LNCaP clone FGC (cell line): ENCODE data around the gene TNFRSF25.

Experiments used
- DNase-seq: peaks from one replicate; pipeline ENCODE4 v3.0.0-alpha.2; 2011; ENCODE audit warnings: low read depth
- H3K4me3 ChIP-seq: 2 replicates; pipeline ENCODE4 v1.5.1; 2011; ENCODE audit warnings: mild to moderate bottlenecking, low read depth, low read length, control low read depth
- TF ChIP-seq, protein P1 (sequence below): IDR thresholded peaks from 2 replicates; pipeline ENCODE4 v1.5.1; 2012; ENCODE audit warnings: mild to moderate bottlenecking; ENCODE audit not compliant: control insufficient read depth, insufficient read depth; ENCODE audit errors: extremely low read depth

The TNFRSF25 gene

DNA sequence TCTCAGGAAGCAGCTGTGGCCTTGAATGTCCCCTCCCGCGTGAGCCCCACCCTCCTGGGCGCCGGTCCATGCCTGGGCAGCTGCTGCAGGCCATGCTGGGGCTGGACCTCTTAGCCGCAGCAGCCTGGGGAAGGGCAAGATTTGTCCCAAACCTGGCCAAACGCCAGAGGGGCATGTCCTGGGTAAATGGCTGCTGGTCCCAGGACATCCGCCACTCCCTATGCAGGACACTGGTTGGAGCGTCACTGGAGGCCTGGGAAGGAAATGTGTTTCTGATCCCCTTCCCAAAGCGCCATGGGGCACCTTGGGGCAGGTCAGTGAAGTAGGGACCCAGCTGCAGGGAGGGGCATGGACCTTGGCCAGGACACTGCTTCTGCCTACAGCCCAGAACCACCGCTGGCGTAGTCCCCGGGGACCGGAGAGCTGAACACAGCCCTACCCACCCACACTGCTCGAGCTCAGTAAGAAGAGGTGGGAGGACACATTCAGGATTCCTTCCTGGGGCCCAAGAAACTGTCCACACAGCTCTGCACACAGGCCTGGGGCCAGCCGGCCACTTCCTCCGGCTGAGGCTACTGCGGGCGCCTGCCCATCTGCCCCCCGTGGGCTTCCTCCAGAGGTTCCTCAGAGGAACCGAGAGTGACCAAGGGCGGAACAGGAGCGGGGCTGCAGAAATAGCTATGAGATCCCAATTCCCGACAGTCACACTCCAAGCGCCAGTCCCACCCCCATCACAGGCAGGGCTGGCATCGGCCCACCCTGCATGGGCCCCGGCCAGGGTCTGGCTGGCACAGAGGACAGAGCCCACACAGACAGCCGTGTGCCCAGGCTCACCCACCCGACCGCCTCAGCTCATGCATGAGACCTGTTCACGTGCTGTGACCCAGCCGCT lies 36.3 kb upstream of the TNFRSF25 start:
- TF ChIP-seq, protein P1, sequence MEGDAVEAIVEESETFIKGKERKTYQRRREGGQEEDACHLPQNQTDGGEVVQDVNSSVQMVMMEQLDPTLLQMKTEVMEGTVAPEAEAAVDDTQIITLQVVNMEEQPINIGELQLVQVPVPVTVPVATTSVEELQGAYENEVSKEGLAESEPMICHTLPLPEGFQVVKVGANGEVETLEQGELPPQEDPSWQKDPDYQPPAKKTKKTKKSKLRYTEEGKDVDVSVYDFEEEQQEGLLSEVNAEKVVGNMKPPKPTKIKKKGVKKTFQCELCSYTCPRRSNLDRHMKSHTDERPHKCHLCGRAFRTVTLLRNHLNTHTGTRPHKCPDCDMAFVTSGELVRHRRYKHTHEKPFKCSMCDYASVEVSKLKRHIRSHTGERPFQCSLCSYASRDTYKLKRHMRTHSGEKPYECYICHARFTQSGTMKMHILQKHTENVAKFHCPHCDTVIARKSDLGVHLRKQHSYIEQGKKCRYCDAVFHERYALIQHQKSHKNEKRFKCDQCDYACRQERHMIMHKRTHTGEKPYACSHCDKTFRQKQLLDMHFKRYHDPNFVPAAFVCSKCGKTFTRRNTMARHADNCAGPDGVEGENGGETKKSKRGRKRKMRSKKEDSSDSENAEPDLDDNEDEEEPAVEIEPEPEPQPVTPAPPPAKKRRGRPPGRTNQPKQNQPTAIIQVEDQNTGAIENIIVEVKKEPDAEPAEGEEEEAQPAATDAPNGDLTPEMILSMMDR: no peak
- DNase-seq: no peak
- H3K4me3 ChIP-seq: no peak overlapping the region

DNA sequence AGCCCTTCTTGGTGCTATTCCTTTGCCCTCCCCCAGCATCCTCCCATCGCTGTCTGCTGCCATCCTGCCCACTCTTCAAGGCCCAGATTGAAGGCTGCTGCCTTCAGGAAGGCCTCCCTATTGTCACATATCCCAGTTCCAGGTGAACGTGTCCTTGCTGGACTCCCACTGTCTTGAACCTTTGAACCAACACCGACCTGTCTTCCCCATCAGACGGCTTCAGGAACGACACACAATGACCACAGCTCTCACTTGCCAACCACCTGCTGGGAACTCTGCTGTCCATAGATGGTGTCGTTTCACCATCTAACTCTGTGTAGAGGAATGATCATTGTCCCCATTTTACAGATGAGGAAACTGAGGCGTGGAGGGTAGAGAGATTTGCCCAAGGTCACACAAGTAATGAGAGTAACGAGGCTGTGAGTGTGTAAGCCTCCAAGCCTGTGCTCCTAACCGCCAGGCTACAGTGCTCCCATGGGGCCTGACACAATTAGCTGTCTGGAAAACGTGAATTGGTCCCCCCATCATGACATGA lies 35.4 kb upstream of the TNFRSF25 start:
- DNase-seq: no peak
- H3K4me3 ChIP-seq: no peak overlapping the region
- TF ChIP-seq, protein P1: no peak

DNA sequence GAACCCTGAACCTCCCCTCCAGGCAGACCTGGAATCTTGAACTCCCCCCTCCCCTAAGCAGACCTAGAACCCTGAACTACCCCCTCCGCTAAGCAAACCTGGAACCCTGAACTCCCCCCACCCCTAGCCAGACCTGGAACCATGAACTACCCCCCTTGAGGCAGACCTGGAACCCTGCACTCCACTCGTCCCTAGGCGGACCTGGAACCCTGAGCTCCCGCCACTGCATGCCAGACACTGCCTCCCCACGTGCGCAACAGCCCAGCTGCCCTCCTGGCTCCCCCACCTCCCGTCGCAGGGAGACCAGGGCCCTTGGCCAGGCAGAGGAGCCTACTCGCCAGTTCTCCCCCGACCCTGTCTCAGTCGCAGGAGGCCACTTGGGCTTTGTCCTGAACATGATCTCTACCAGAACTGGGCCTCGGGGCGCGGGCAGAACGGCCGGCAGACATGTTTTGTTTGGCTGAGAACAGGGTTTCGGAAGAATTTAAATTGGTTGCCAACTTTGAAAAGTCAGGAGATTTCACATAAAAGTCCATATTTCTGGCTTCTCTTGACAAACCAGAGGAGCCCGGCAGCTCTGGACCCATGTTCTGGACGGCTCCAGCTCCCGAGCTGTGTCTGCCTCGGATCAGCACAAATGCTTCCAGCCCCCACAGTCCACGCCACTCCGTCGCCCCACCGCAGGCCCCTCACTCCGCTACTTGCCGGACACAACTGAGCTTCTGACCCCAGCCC lies 34.7 kb upstream of the TNFRSF25 start:
- H3K4me3 ChIP-seq: no peak overlapping the region

DNA sequence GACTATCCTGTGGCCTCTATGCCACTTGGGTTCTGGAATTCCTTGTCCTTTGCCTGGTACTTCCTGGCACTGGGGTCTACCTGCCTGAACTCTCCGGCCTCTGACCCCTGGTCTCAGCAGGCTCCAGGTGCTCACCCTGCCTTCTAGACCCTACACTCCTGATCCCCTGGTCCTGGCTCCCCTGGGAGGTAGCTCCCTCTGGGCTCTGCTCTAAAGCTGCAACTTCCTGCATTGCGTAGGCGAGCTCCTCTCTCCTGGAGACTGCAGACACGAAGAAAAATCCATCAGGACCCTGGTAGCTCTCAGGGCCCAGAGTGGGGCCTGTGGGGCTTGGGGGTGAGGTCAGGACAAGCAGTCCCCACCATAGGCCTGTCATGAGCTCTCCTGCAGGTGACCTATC lies 33.3 kb upstream of the TNFRSF25 start:
- TF ChIP-seq, protein P1: no peak
- no peak for DNase-seq
- no peak overlapping the region for H3K4me3 ChIP-seq

More for the DNA sequence above, 34.7 kb upstream of the TNFRSF25 start:
- TF ChIP-seq, protein P1: no peak
- DNase-seq: no peak

DNA sequence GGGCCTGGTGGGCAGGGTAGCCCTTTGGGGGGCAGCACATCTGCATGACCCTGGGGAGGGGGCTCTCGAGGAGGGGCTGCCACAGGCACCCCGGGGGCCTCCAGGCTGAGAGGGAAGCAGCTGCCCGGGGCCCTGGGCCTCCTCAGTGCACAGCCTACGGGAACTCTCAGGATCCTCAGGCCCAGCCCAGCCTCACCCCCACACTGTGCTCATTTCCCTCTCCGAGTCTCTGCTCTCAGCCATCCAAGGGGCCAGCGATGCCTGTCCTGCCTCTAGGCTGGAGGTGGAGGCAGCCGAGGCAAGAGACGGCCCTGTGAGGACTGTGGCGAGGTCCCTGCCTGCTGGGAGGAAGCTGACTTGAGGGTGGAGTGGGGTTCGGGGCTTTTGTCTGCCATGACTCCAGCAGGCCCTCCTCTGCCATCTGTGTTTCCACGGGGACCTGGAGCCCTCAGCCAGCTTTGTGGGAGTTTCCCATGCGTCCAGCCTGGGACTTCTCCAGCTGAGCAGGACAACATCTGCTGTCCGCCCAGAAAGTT lies 32.7 kb upstream of the TNFRSF25 start:
- no peak overlapping the region for H3K4me3 ChIP-seq
- TF ChIP-seq, protein P1: no peak
- DNase-seq: no peak

DNA sequence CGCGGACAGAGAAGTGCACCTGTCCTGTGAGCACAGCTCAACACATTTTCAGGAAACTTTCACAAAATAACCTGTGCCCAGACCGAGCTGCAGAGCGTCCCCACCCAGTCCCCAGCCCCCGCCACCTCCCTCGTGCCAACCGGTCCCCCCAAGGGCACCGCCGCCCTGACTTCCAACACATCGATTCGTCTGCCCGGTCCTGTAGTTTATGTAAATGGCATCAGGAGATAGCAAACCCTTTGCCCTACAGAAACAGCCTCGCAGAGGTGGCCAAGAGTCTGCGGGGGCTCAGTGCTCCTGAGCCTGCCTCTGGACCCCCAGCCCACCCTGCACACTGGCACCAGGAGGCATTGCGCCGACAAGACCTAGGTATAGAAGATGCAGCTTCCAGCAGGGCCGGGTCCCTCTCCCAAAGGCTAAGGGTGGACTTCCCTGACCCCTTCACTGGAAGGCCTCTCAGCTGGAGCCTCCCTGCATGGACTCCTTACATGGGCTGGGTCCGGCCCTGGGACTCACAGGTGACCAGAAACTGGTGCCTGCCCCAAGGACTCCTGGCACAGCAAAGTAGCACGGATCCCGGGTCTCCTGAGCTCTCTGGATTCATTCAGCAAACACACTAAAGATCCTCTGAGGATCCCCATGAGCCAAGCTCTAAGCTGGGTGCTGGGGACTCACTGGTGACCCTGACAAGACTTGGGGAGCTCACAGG lies 32.0 kb upstream of the TNFRSF25 start:
- TF ChIP-seq, protein P1: no peak
- peak overlapping the region; percentile 54 for H3K4me3 ChIP-seq
- no peak for DNase-seq
